Thymus (tissue), 11 donors: ENCODE results near the gene NLRC3. TPM values are rescaled to one million over a fixed set of nuclear protein-coding genes. Genes with fewer than 3 reads are reported as not detected.
A peak's percentile ranks its signal among the peaks of the same experiment; 100 is the strongest.

Source experiments
- DNase-seq, 9 donors: peaks; one replicate each; pipeline ENCODE4 v3.0.0-alpha.2; 2013; ENCODE audit warnings: low spot score in 9 of 9, low read depth in 6 of 9, missing footprints in 1 of 9
- H3K27ac ChIP-seq, 2 donors: one replicate each; pipeline ENCODE4 v1.5.1; 2013; ENCODE audit warnings: control low read depth in 1 of 2, low read depth in 1 of 2, low read length in 1 of 2, mild to moderate bottlenecking in 1 of 2, moderate library complexity in 1 of 2
- H3K27me3 ChIP-seq, 2 donors: one replicate each; pipeline ENCODE4 v1.5.1; 2013; ENCODE audit warnings: low read length in 1 of 2; ENCODE audit not compliant: control insufficient read depth in 2 of 2, insufficient read depth in 1 of 2
- H3K36me3 ChIP-seq, 2 donors: one replicate each; pipeline ENCODE4 v1.5.1; 2013; ENCODE audit warnings: low read length in 1 of 2, mild to moderate bottlenecking in 1 of 2, moderate library complexity in 1 of 2; ENCODE audit not compliant: control insufficient read depth in 2 of 2, insufficient read depth in 2 of 2
- H3K4me1 ChIP-seq, 2 donors: one replicate each; pipeline ENCODE4 v1.5.1; 2013; ENCODE audit warnings: low read length in 2 of 2; ENCODE audit not compliant: control insufficient read depth in 2 of 2, insufficient read depth in 2 of 2
- H3K4me3 ChIP-seq, 2 donors: one replicate each; pipeline ENCODE4 v1.5.1; 2013; ENCODE audit warnings: low read length in 2 of 2, control low read depth in 1 of 2, mild to moderate bottlenecking in 1 of 2
- H3K9me3 ChIP-seq, 2 donors: one replicate each; pipeline ENCODE4 v1.5.1; 2013; ENCODE audit warnings: low read length in 1 of 2, mild to moderate bottlenecking in 1 of 2; ENCODE audit not compliant: control insufficient read depth in 2 of 2, insufficient read depth in 1 of 2
- WGBS: extraction: QIAGEN DNeasy Blood & Tissue Kit; methylation state at CpG from one replicate; pipeline ENCODE4 v1.1.7; 2013; 5-methylcytosine and 5-hydroxymethylcytosine counted together
- polyA plus RNA-seq: library from polyadenylated mRNA; stranded (reverse); fragments of 200-250 nt; gene quantifications from one replicate; pipeline ENCODE4 v1.2.3, GENCODE V29; 2013
- total RNA-seq: library from RNA; stranded (reverse); fragments of 120-200 nt; gene quantifications from one replicate; pipeline ENCODE4 v1.2.4, GENCODE V29; 2013
- donor health status: healthy.

NLRC3 gene
- total and polyA plus RNA-seq, 2 donors: 11.9 to 18.8 TPM

DNA sequence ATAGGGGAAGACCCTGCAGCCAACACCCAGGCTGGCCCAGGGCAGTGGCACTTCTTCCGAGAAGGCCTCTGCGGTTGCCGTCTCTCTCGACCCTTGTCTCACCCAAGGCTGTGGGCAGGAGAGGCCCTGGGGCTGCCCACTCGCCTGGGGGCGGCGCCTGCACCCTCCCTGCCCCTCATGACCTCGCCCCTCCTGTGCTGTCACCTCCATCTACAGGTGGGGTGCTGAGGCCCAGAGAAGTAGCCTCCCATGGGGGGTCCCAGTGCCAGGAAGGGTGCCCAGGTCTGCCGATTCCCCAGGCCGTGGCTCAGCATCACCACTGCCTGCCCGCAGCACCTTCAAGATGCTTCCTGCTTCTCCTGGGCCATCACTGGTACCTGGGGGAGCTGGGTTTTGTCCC, 992 bp downstream of the NLRC3 start:
- DNase-seq: peak in 1 of 9 donors; percentile 26

DNA sequence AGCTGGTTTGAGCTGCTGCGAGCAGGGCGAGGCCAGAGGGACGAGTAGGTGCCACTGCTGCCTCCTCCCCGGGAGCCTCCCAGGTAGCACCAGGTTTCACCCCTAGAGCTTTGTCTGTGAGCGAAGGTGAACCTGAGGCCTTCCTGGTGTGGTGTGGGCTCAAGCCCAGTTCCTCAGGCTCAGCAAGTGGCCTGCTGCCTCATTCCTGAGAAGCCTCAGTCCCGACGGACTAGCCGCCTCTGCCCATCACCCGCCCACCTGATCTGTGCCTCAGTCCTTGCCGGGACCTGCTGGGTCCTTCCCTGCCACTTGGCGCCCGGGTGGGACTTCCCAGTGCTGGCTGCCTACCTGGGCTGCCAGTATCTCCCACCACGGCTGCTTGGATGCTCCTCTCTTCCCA, 1.7 kb downstream of the NLRC3 start:
- peaks cover 16 to 22% of the 10 kb centered on the region in 2 donors for H3K36me3 ChIP-seq
- H3K4me3 ChIP-seq: peak overlapping the region; percentile 72 to 85
- H3K9me3 ChIP-seq: peaks cover 2 to 20% of the 10 kb centered on the region in 2 donors
- peaks cover 35 to 59% of the 10 kb centered on the region in 2 donors for H3K4me1 ChIP-seq
- peak overlapping the region in 1 of 2 donors; percentile 56 for H3K27ac ChIP-seq
- H3K27me3 ChIP-seq: no peaks in the 10 kb centered on the region
- WGBS: 93% methylated on average over 13 of the region's 13 CpGs
- no peak for DNase-seq

More for the DNA sequence above, 992 bp downstream of the NLRC3 start:
- peaks cover 0 to 16% of the 10 kb centered on the region in 2 donors for H3K9me3 ChIP-seq
- peaks cover 12 to 19% of the 10 kb centered on the region in 2 donors for H3K36me3 ChIP-seq
- WGBS: 55% methylated on average over 11 of the region's 11 CpGs
- peaks cover 39 to 66% of the 10 kb centered on the region in 2 donors for H3K4me1 ChIP-seq
- H3K4me3 ChIP-seq: peak overlapping the region; percentile 72 to 85
- H3K27ac ChIP-seq: peak overlapping the region in 1 of 2 donors; percentile 19
- no peaks in the 10 kb centered on the region for H3K27me3 ChIP-seq

DNA sequence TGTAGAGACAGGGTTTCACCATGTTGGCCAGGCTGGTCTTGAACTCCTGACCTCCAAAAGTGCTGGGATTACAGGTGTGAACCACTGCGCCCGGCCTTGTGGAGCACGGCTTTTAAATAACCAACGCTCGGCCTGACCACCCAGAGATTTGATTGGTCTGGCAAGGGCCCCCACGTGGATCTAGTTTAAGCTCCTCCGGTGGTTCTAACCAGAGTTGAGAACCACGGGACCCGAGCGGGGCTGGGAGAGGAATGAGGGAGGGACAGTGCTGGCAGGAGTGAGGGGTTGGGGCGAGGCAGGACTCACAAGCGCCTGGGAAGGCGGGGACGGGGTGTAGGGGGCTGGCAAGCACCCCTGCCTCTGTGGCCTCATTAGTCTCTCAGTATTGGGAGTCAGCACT, 3.0 kb downstream of the NLRC3 start:
- 98% methylated on average over 14 of the region's 14 CpGs for WGBS
- H3K4me1 ChIP-seq: peaks cover 22 to 46% of the 10 kb centered on the region in 2 donors
- peaks cover 2 to 23% of the 10 kb centered on the region in 2 donors for H3K9me3 ChIP-seq
- H3K4me3 ChIP-seq: no peak overlapping the region
- H3K27ac ChIP-seq: no peak overlapping the region
- no peak for DNase-seq
- peaks cover 22 to 25% of the 10 kb centered on the region in 2 donors for H3K36me3 ChIP-seq
- no peaks in the 10 kb centered on the region for H3K27me3 ChIP-seq

DNA sequence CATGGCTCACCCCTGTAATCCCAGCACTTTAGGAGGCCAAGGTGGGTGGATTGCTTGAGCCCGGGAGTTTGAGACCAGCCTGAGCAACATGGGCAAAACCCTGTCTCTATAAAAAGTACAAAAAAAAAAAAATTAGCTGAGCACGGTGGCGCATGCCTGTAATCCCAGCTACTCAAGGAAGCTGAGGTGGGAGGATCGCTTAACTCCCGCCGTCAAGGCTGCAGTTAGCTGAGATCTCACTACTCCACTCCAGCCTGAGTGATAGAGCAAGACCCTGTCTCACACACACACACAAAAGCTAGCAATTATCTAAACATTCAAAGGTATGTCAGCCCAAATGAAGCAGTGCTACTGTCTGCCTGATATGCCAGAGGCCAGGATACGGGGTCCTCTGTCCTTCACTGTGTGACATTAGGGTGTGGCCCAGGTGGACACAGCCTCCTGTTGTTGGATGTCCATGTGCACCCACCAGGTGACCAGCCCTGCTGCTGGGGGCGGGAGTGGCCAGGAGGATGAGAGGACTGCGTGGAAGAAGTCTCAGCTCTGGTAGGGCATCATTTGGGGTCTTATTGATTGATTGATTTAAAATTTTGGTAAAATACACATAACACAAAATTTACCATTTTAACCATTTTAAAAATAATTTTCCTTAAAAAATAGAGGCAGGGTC, 3.9 kb downstream of the NLRC3 start:
- Histone ChIP-seq H3K36me3 (peaks cover 24 to 27% of the 10 kb centered on the region in 2 donors), H3K27ac (no peak overlapping the region), H3K4me1 (peaks cover 13 to 37% of the 10 kb centered on the region in 2 donors), H3K4me3 (no peak overlapping the region), H3K27me3 (no peaks in the 10 kb centered on the region), H3K9me3 (peaks cover 2 to 20% of the 10 kb centered on the region in 2 donors)
- WGBS: 88% methylated on average over 9 of the region's 9 CpGs
- DNase-seq: no peak

DNA sequence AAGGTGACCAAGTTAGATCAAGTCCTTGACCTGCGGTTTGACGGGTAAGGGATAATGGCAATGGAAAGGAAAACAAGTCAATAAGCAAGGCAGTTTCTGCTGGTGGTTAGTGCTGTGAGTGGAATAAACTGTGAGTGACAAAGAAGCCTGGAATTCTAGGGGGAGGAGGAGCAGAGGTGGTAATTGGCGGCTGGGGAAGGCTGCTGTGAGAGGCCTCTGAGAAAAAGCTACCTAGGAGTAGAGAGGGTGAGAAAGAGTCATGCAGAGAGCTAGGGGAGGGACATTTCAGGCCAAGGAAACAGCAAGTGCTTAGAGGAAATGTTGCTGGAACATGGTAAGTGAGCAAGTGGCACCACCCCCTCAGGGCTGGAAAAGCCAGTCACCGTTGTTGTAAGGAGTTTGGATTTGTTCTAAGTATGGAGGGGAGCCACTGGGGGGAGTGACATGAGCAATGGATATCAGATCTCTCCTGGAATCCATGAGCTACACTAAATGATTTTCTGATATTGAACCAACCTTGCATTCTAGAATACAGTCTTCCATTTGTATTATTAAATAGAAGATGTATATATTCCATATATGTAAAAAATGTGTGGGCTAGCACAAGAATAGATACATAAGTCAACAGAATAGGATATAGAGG, 6.7 kb downstream of the NLRC3 start:
- no peak for DNase-seq
- 98% methylated on average over 4 of the region's 4 CpGs for WGBS
- peaks cover 36% of the 10 kb centered on the region in 2 donors for H3K36me3 ChIP-seq

GRCh38 chr16:3569851-3570250, 7.4 kb downstream of the NLRC3 start:
- 96% methylated on average over 2 of the region's 2 CpGs for WGBS
- H3K27me3 ChIP-seq: no peaks in the 10 kb centered on the region
- no peak overlapping the region for H3K27ac ChIP-seq
- H3K4me1 ChIP-seq: peaks cover 0 to 3% of the 10 kb centered on the region in 2 donors
- H3K9me3 ChIP-seq: peaks cover 2 to 12% of the 10 kb centered on the region in 2 donors
- H3K4me3 ChIP-seq: no peak overlapping the region
- DNase-seq: no peak
- peaks cover 36 to 43% of the 10 kb centered on the region in 2 donors for H3K36me3 ChIP-seq

More for the DNA sequence above, 6.7 kb downstream of the NLRC3 start:
- no peak overlapping the region for H3K27ac ChIP-seq
- no peak overlapping the region for H3K4me3 ChIP-seq
- H3K9me3 ChIP-seq: peaks cover 2 to 14% of the 10 kb centered on the region in 2 donors
- H3K4me1 ChIP-seq: peaks cover 3 to 10% of the 10 kb centered on the region in 2 donors
- no peaks in the 10 kb centered on the region for H3K27me3 ChIP-seq

DNA sequence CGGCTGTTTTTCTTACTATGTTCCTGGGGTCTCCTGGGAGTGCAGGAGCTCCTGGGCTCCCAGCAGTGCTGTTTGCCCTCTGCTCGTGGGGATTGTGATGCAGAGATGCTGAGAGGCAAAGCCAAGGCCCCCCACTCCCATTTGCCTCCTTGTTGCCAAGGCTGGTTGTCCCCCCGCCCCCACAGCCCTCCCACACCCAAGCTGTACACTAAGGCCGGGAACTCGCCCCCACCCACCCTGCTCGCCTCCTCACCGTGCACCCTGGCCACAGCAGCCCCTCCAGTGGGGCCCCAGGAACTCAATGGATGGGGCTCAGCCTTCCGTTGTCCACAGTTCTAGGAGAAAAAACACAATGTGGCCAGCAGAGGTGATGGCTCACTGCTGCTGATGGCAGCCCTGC, 10.2 kb downstream of the NLRC3 start:
- 95% methylated on average over 8 of the region's 8 CpGs for WGBS
- H3K4me1 ChIP-seq: no peaks in the 10 kb centered on the region

GRCh38 chr16:3564889-3565141, 12.4 kb downstream of the NLRC3 start:
- H3K27ac ChIP-seq: no peak overlapping the region
- peaks cover 53 to 67% of the 10 kb centered on the region in 2 donors for H3K36me3 ChIP-seq
- H3K9me3 ChIP-seq: no peaks in the 10 kb centered on the region
- WGBS: 95% methylated on average over 9 of the region's 9 CpGs
- H3K4me1 ChIP-seq: no peaks in the 10 kb centered on the region
- DNase-seq: no peak
- no peak overlapping the region for H3K4me3 ChIP-seq
- no peaks in the 10 kb centered on the region for H3K27me3 ChIP-seq

More for the DNA sequence above, 10.2 kb downstream of the NLRC3 start:
- no peak overlapping the region for H3K27ac ChIP-seq
- peaks cover 52 to 62% of the 10 kb centered on the region in 2 donors for H3K36me3 ChIP-seq
- no peak for DNase-seq
- H3K27me3 ChIP-seq: no peaks in the 10 kb centered on the region
- H3K9me3 ChIP-seq: peaks cover 2 to 12% of the 10 kb centered on the region in 2 donors
- H3K4me3 ChIP-seq: no peak overlapping the region

DNA sequence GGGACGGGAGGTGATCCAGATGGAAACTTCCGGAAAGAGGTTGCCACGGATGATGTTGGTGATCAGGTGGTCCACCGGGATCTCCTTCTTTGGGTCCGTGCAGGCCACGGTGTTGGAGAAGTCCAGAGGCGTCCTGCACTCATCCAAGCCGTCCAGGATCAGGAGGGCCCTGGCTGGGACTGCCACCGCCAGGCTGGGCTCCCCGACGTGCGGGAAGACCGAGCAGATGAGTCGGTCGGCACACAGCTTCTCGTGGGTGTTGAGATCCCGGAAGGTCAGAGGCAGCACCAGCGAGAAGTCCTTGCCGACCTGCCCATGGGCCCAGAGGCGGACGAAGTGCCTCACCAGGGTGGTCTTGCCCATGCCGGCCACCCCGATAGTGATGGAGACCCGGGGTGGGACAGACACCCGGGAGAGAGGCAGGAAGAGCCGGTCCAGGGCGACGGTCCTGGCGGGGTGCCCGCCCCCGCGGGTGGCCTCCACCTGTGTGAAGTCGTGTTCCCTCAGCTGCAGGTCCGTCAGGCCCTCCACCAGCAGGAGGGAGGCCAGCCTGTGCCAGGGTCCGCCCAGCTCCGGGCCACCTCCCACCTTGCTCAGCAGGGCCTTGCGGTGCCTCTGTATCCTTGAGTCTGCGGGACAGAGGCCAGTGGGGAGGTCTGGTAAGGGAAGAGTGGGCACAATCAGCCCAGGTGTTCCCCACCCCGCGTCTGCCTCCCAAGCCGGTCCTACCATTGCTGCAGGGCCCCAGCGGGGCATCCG, 12.9 kb downstream of the NLRC3 start:
- H3K4me3 ChIP-seq: no peak overlapping the region

More for the DNA sequence above, 12.9 kb downstream of the NLRC3 start:
- DNase-seq: no peak
- WGBS: 98% methylated on average over 43 of the region's 43 CpGs
- Histone ChIP-seq H3K9me3 (no peaks in the 10 kb centered on the region), H3K27ac (no peak overlapping the region), H3K4me1 (no peaks in the 10 kb centered on the region), H3K27me3 (no peaks in the 10 kb centered on the region), H3K36me3 (peaks cover 53 to 68% of the 10 kb centered on the region in 2 donors)
